Transverse colon (tissue), 4 donors: Measurements from ENCODE around the gene CLN5. TPM values are rescaled to one million over a fixed set of nuclear protein-coding genes. Genes with fewer than 3 reads are reported as not detected.

Experiments
- DNase-seq: peaks from one replicate; pipeline ENCODE4 v3.0.0-alpha.2; 2019
- H3K27ac ChIP-seq, 4 donors: fragments of 200-600 bp; sonication (generic); 2 replicates each; pipeline ENCODE4 v1.5.1; 2016 to 2018; ENCODE audit warnings: inconsistent platforms in 4 of 4
- H3K27me3 ChIP-seq: fragments of 200-600 bp; sonication (generic); 2 replicates; pipeline ENCODE4 v1.5.1; 2017; ENCODE audit warnings: inconsistent platforms
- H3K36me3 ChIP-seq, 4 donors: fragments of 200-600 bp; sonication (generic); 2 replicates each; pipeline ENCODE4 v1.5.1; 2017 to 2019; ENCODE audit warnings: inconsistent platforms in 4 of 4
- H3K4me1 ChIP-seq, 4 donors: fragments of 200-600 bp; sonication (generic); 2 replicates each; pipeline ENCODE4 v1.5.1; 2017 to 2020; ENCODE audit warnings: inconsistent platforms in 4 of 4
- H3K4me3 ChIP-seq, 4 donors: fragments of 200-600 bp; sonication (generic); 1 replicate in 1 of 4; 2 replicates in 3 of 4; pipeline versions ENCODE4 v1.5.1 to v1.6.1; 2017 to 2019; ENCODE audit warnings: inconsistent platforms in 4 of 4
- H3K9me3 ChIP-seq, 2 donors: fragments of 200-600 bp; sonication (generic); 2 replicates each; pipeline ENCODE4 v1.5.1; 2017 to 2019; ENCODE audit warnings: inconsistent platforms in 2 of 2
- EP300 ChIP-seq: sonication (generic); formaldehyde crosslinking; IDR thresholded peaks from one replicate; pipeline ENCODE4 v1.6.1; 2017; ENCODE audit warnings: antibody characterized with exemption, low read depth
- POLR2A ChIP-seq: fragments of 450-650 bp; IDR thresholded peaks from one replicate; pipeline ENCODE4 v1.6.1; 2016; ENCODE audit warnings: antibody characterized with exemption, mild to moderate bottlenecking, moderate library complexity
- POLR2AphosphoS5 ChIP-seq, 3 donors: sonication (generic); formaldehyde crosslinking; IDR thresholded peaks; one replicate each; pipeline ENCODE4 v1.6.1; 2016; ENCODE audit warnings: antibody characterized with exemption in 3 of 3
- WGBS, 2 donors: methylation state at CpG; one replicate each; pipeline ENCODE4 v1.1.5; 2018; ENCODE audit warnings: low coverage in 1 of 2; 5-methylcytosine and 5-hydroxymethylcytosine counted together
- in situ Hi-C, 4 donors: fragments of 200-750 bp; cut with MboI; loops; one replicate each; pipeline versions ENCODE4 v1.15.0 to v1.15.1; 2017; ENCODE audit warnings: low sequenced_read_pairs in 3 of 4, low pct_ligation_motif_present in 1 of 4, low pct_unique_long_range_greater_than_20kb in 1 of 4
- intact Hi-C: fragments of 100-400 bp; cut with DNase I; formaldehyde crosslinking; loops from one replicate; pipeline ENCODE4 v1.15.1; 2023; ENCODE audit warnings: low total_unique reads
- total RNA-seq, 4 donors: library from RNA; depleted of rRNA; stranded (reverse); fragments of >200 nt; gene quantifications; one replicate each; pipeline ENCODE4 v1.1.0, GENCODE V29; 2016
- TF ChIP-seq, protein P1 (sequence below), 5 experiments: fragments of 200-600 bp in 3 of 5; fragments of 450-650 bp in 2 of 5; sonication (generic) in 3 of 5; IDR thresholded peaks; 1 replicate in 2 of 5; 2 replicates in 3 of 5; pipeline ENCODE4 v1.5.1; 2016 to 2017; ENCODE audit warnings: antibody characterized with exemption in 5 of 5, inconsistent platforms in 3 of 5, mild to moderate bottlenecking in 2 of 5, moderate library complexity in 1 of 5

The CLN5 gene
- total RNA-seq, 4 donors from 2014 or later = 1.6 to 28.7 (median 21.8) TPM

GRCh38 chr13:77038907-77039480, 47.1 kb downstream of the CLN5 start:
- no peak for DNase-seq
- H3K4me3 ChIP-seq = no peak overlapping the region
- WGBS, 2 donors = 35 to 38% methylated on average over 5 of the region's 5 CpGs
- peaks cover 0 to 7% (median 3%) of the 10 kb centered on the region in 4 donors for H3K4me1 ChIP-seq
- H3K27me3 ChIP-seq = no peaks in the 10 kb centered on the region
- no peaks in the 10 kb centered on the region for H3K9me3 ChIP-seq
- in situ Hi-C loops = no loop called here
- no peaks in the 10 kb centered on the region for H3K36me3 ChIP-seq
- TF ChIP-seq POLR2AphosphoS5 (IDR thresholded peaks at IDR 0.05) (no peak), EP300 (no peak), POLR2A (no peak)
- TF ChIP-seq, protein P1, sequence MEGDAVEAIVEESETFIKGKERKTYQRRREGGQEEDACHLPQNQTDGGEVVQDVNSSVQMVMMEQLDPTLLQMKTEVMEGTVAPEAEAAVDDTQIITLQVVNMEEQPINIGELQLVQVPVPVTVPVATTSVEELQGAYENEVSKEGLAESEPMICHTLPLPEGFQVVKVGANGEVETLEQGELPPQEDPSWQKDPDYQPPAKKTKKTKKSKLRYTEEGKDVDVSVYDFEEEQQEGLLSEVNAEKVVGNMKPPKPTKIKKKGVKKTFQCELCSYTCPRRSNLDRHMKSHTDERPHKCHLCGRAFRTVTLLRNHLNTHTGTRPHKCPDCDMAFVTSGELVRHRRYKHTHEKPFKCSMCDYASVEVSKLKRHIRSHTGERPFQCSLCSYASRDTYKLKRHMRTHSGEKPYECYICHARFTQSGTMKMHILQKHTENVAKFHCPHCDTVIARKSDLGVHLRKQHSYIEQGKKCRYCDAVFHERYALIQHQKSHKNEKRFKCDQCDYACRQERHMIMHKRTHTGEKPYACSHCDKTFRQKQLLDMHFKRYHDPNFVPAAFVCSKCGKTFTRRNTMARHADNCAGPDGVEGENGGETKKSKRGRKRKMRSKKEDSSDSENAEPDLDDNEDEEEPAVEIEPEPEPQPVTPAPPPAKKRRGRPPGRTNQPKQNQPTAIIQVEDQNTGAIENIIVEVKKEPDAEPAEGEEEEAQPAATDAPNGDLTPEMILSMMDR (IDR thresholded peaks at IDR 0.05) = no peak
- intact Hi-C loops = no loop called here
- H3K27ac ChIP-seq = no peak overlapping the region

GRCh38 chr13:77040076-77040475, 48.2 kb downstream of the CLN5 start:
- in situ Hi-C loops = no loop called here
- Histone ChIP-seq H3K36me3 (no peaks in the 10 kb centered on the region), H3K4me3 (no peak overlapping the region), H3K27ac (no peak overlapping the region), H3K4me1 (peaks cover 0 to 7% (median 3%) of the 10 kb centered on the region in 4 donors), H3K27me3 (no peaks in the 10 kb centered on the region), H3K9me3 (no peaks in the 10 kb centered on the region)
- TF ChIP-seq EP300 (no peak), POLR2A (no peak), POLR2AphosphoS5 (IDR thresholded peaks at IDR 0.05) (no peak)
- TF ChIP-seq, protein P1 (IDR thresholded peaks at IDR 0.05) = no peak
- intact Hi-C loops = no loop called here
- 95 to 99% methylated on average over 6 to 7 of the region's 7 CpGs for WGBS, 2 donors
- DNase-seq = no peak

GRCh38 chr13:77040835-77041234, 49.0 kb downstream of the CLN5 start:
- intact Hi-C loops (no loop called here), in situ Hi-C loops (no loop called here)
- H3K27ac ChIP-seq = no peak overlapping the region
- no peak overlapping the region for H3K4me3 ChIP-seq
- no peak for TF ChIP-seq POLR2A
- TF ChIP-seq EP300 = no peak
- no peak for TF ChIP-seq POLR2AphosphoS5 (IDR thresholded peaks at IDR 0.05)
- TF ChIP-seq, protein P1 (IDR thresholded peaks at IDR 0.05) = no peak
- peaks cover 0 to 7% (median 3%) of the 10 kb centered on the region in 4 donors for H3K4me1 ChIP-seq
- H3K36me3 ChIP-seq = no peaks in the 10 kb centered on the region
- no peaks in the 10 kb centered on the region for H3K27me3 ChIP-seq
- WGBS, 2 donors = 92% methylated on average over 9 of the region's 9 CpGs; no CpG with 5 or more reads in 1 of the 2 donors
- no peak for DNase-seq
- no peaks in the 10 kb centered on the region for H3K9me3 ChIP-seq

DNA sequence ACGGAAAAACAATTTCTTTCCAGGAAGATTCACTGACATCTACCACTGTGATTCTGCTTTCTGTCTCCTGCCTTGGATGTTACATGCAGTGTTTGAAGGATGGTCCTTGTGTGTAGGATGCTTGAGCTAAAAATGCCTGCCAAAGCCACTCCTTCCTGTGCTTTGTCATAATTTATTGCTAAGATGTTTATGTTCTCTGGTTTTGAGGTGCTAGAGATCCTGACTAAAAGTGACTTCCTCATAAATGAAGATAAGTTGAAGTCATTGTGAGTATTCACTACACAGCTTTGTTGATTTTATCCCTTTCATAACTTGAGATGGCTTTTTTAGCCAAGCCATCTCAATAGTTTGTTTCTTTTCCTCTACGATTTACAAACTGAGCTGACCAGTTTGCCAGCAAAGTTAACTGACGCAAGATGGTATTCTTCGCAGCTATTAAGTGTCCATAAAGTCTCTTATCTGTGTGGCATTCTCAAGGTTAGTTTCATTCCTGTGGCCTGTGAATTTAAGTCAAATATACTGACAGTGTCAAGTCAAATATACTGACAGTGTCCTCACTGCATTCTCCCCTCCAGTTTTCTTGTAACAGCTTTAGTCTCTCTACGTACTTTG, 50.8 kb downstream of the CLN5 start:
- 49% methylated on average over 3 to 5 of the region's 5 CpGs for WGBS, 2 donors
- in situ Hi-C loops = no loop called here
- peaks cover 0 to 7% (median 3%) of the 10 kb centered on the region in 4 donors for H3K4me1 ChIP-seq
- intact Hi-C loops = no loop called here
- H3K4me3 ChIP-seq = no peak overlapping the region
- TF ChIP-seq, protein P1 (IDR thresholded peaks at IDR 0.05) = no peak
- TF ChIP-seq EP300 (no peak), POLR2AphosphoS5 (IDR thresholded peaks at IDR 0.05) (no peak), POLR2A (no peak)
- no peaks in the 10 kb centered on the region for H3K36me3 ChIP-seq
- H3K9me3 ChIP-seq = no peaks in the 10 kb centered on the region
- DNase-seq = no peak
- peak overlapping the region in 1 of 4 donors; percentile 41 for H3K27ac ChIP-seq
- no peaks in the 10 kb centered on the region for H3K27me3 ChIP-seq
